HepG2 (cell line): Measurements from ENCODE around the gene TRANK1. TPM values are rescaled to one million over a fixed set of nuclear protein-coding genes. Genes with fewer than 3 reads are reported as not detected.

ENCODE experiments used
- CBX2 ChIP-seq, 2 experiments: fragments of 200-600 bp in 1 of 2; sonication (generic); formaldehyde crosslinking in 1 of 2; IDR thresholded peaks; 2 replicates each; pipeline versions ENCODE4 v1.7.0 to v1.8.1; 2018 to 2022; ENCODE audit warnings: low read depth in 2 of 2, low read length in 1 of 2, mild to moderate bottlenecking in 1 of 2, missing genetic modification reagents in 1 of 2
- CC2D1A ChIP-seq: sonication (generic); formaldehyde crosslinking; IDR thresholded peaks from 2 replicates; pipeline ENCODE4 v1.8.1; 2023; ENCODE audit warnings: mild to moderate bottlenecking, missing genetic modification reagents
- DNMT3B ChIP-seq: conservative IDR thresholded peaks from 2 replicates; pipeline ENCODE4 v1.6.1; 2016; ENCODE audit warnings: missing biosample characterization, control low read depth
- ESRRA ChIP-seq: sonication (generic); formaldehyde crosslinking; IDR thresholded peaks from 2 replicates; pipeline ENCODE4 v1.5.1; 2020; ENCODE audit warnings: mild to moderate bottlenecking, low read depth, missing genetic modification reagents
- KDM5B ChIP-seq: sonication (generic); formaldehyde crosslinking; IDR thresholded peaks from 2 replicates; pipeline ENCODE4 v1.4.0; 2020; ENCODE audit warnings: missing genetic modification reagents, mild to moderate bottlenecking, borderline replicate concordance
- NBN ChIP-seq: fragments of 450-650 bp; conservative IDR thresholded peaks from 2 replicates; pipeline ENCODE4 v1.6.1; 2017
- NCOA1 ChIP-seq: sonication (generic); formaldehyde crosslinking; IDR thresholded peaks from 2 replicates; pipeline ENCODE4 v1.9.0; 2021; ENCODE audit warnings: missing genetic modification reagents
- ONECUT2 ChIP-seq: sonication (generic); formaldehyde crosslinking; IDR thresholded peaks from 2 replicates; pipeline ENCODE4 v1.4.0; 2020; ENCODE audit warnings: missing genetic modification reagents
- RFXAP ChIP-seq: sonication (generic); formaldehyde crosslinking; IDR thresholded peaks from 2 replicates; pipeline ENCODE4 v1.4.0; 2020; ENCODE audit warnings: missing genetic modification reagents, borderline replicate concordance
- SNRNP70 ChIP-seq: fragments of 200-400 bp; formaldehyde crosslinking; IDR thresholded peaks from 2 replicates; pipeline ENCODE4 v1.6.1; 2017; ENCODE audit warnings: mild to moderate bottlenecking, low read depth, low read length, moderate library complexity
- SP1 ChIP-seq, 2 experiments: fragments of 450-650 bp in 1 of 2; sonication (generic) in 1 of 2; formaldehyde crosslinking in 1 of 2; IDR thresholded peaks; 2 replicates each; pipeline versions ENCODE4 v1.4.0 to v1.6.1; 2016 to 2020; ENCODE audit warnings: missing genetic modification reagents in 1 of 2
- SP5 ChIP-seq: IDR thresholded peaks from 2 replicates; pipeline ENCODE4 v1.6.1; 2016; ENCODE audit warnings: low read depth, borderline replicate concordance
- STAT5B ChIP-seq: sonication (generic); formaldehyde crosslinking; IDR thresholded peaks from 2 replicates; pipeline ENCODE4 v1.4.0; 2020; ENCODE audit warnings: missing genetic modification reagents
- TRIM24 ChIP-seq: sonication (generic); formaldehyde crosslinking; IDR thresholded peaks from 2 replicates; pipeline ENCODE4 v1.8.0; 2022; ENCODE audit warnings: mild to moderate bottlenecking, missing genetic modification reagents
- ZBTB8A ChIP-seq: sonication (generic); formaldehyde crosslinking; IDR thresholded peaks from 2 replicates; pipeline ENCODE4 v1.4.0; 2020; ENCODE audit warnings: mild to moderate bottlenecking, low read depth, missing genetic modification reagents, borderline replicate concordance
- ZFP1 ChIP-seq: IDR thresholded peaks from 2 replicates; pipeline ENCODE4 v1.6.1; 2016
- ZFP36L1 ChIP-seq: sonication (generic); formaldehyde crosslinking; IDR thresholded peaks from 2 replicates; pipeline ENCODE4 v1.8.0; 2022; ENCODE audit warnings: mild to moderate bottlenecking, missing genetic modification reagents, moderate library complexity
- ZNF24 ChIP-seq: fragments of 450-650 bp; IDR thresholded peaks from 2 replicates; pipeline ENCODE4 v1.6.1; 2017; ENCODE audit warnings: antibody characterized with exemption, mild to moderate bottlenecking
- ZNF282 ChIP-seq: fragments of 450-650 bp; IDR thresholded peaks from 2 replicates; pipeline ENCODE4 v1.6.1; 2018; ENCODE audit not compliant: partially characterized antibody
- ZNF496 ChIP-seq: sonication (generic); formaldehyde crosslinking; IDR thresholded peaks from 2 replicates; pipeline ENCODE4 v1.8.1; 2023; ENCODE audit warnings: mild to moderate bottlenecking, moderate library complexity, missing genetic modification reagents; ENCODE audit not compliant: insufficient replicate concordance
- ZNF891 ChIP-seq: sonication (generic); formaldehyde crosslinking; IDR thresholded peaks from 2 replicates; pipeline ENCODE4 v1.5.0; 2020; ENCODE audit warnings: mild to moderate bottlenecking, missing genetic modification reagents
- ZSCAN21 ChIP-seq: sonication (generic); formaldehyde crosslinking; IDR thresholded peaks from 2 replicates; pipeline ENCODE4 v1.8.0; 2022; ENCODE audit warnings: mild to moderate bottlenecking, missing genetic modification reagents, moderate library complexity, borderline replicate concordance
- polyA plus RNA-seq, 8 experiments: library from polyadenylated mRNA; depleted of rRNA in 3 of 8; stranded (reverse) in 7 of 8; unstranded in 1 of 8; fragments of >200 nt; fragmentation: Illumina TruSeq in 4 of 8; extraction: Trizol in 4 of 8; gene quantifications; 2 replicates each; pipeline versions ENCODE4 v1.2.1 to v1.2.3, GENCODE V29; 2011 to 2016; ENCODE audit warnings: low read depth in 4 of 8, missing spikeins in 1 of 8, mixed read lengths in 1 of 8; ENCODE audit not compliant: insufficient read depth in 1 of 8
- total RNA-seq, 5 experiments: library from RNA; depleted of rRNA; stranded (reverse); fragments of >200 nt; fragmentation: Illumina TruSeq; extraction: Trizol; gene quantifications; 2 replicates each; pipeline ENCODE4 v1.2.3, GENCODE V29; 2016; ENCODE audit warnings: low read depth in 1 of 5
- TF ChIP-seq, protein P1 (sequence below): sonication (generic); formaldehyde crosslinking; IDR thresholded peaks from 2 replicates; pipeline ENCODE4 v1.5.0; 2020; ENCODE audit warnings: missing genetic modification reagents
- TF ChIP-seq, protein P2 (sequence below): sonication (generic); formaldehyde crosslinking; conservative IDR thresholded peaks from 2 replicates; pipeline ENCODE4 v1.8.1; 2023; ENCODE audit warnings: missing genetic modification reagents
- TF ChIP-seq, protein P3 (sequence below): sonication (generic); formaldehyde crosslinking; IDR thresholded peaks from 2 replicates; pipeline ENCODE4 v1.5.0; 2020; ENCODE audit warnings: missing genetic modification reagents
- TF ChIP-seq, protein P4 (sequence below): sonication (generic); formaldehyde crosslinking; IDR thresholded peaks from 2 replicates; pipeline ENCODE4 v1.4.0; 2020; ENCODE audit warnings: missing genetic modification reagents

Gene TRANK1
- total and polyA plus RNA-seq, 2 of the 13 experiments (the other 11 are each of a cell fraction or from before 2014, with no cell fraction given): 0.13 to 0.32 TPM

DNA sequence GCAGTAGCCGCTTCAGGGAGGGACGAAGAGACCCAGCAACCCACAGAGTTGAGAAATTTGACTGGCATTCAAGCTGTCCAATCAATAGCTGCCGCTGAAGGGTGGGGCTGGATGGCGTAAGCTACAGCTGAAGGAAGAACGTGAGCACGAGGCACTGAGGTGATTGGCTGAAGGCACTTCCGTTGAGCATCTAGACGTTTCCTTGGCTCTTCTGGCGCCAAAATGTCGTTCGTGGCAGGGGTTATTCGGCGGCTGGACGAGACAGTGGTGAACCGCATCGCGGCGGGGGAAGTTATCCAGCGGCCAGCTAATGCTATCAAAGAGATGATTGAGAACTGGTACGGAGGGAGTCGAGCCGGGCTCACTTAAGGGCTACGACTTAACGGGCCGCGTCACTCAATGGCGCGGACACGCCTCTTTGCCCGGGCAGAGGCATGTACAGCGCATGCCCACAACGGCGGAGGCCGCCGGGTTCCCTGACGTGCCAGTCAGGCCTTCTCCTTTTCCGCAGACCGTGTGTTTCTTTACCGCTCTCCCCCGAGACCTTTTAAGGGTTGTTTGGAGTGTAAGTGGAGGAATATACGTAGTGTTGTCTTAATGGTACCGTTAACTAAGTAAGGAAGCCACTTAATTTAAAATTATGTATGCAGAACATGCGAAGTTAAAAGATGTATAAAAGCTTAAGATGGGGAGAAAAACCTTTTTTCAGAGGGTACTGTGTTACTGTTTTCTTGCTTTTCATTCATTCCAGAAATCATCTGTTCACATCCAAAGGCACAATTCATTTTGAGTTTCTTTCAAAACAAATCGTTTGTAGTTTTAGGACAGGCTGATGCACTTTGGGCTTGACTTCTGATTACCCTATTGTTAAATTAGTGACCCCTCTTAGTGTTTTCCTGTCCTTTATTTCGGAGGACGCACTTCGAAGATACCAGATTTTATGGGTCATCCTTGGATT is 48.8 kb upstream of the TRANK1 start, which contains the start of gene MLH1 (continued):
- TF ChIP-seq, protein P1, sequence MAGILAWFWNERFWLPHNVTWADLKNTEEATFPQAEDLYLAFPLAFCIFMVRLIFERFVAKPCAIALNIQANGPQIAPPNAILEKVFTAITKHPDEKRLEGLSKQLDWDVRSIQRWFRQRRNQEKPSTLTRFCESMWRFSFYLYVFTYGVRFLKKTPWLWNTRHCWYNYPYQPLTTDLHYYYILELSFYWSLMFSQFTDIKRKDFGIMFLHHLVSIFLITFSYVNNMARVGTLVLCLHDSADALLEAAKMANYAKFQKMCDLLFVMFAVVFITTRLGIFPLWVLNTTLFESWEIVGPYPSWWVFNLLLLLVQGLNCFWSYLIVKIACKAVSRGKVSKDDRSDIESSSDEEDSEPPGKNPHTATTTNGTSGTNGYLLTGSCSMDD: no peak
- TF ChIP-seq NBN (no peak), KDM5B (CRISPR knock-in tag) (peak; percentile 42; the same call in 1 of the 2 replicates), TRIM24 (CRISPR knock-in tag) (no peak), SP1 (IDR thresholded peaks at IDR 0.05) (no peak), SP1 (CRISPR knock-in tag; IDR thresholded peaks at IDR 0.05) (peak; percentile 8; the same call in 1 of the 2 replicates), ESRRA (CRISPR knock-in tag) (0 out of 2 replicates have a peak, but pooled peaks have one; percentile 44), ZBTB8A (0 out of 2 replicates have a peak, but pooled peaks have one; percentile 62), STAT5B (CRISPR knock-in tag) (no peak), ZFP36L1 (peak; percentile 86; the same call in 1 of the 2 replicates), NCOA1 (CRISPR knock-in tag) (no peak), SP5 (no peak; the same call in 1 of the 2 replicates), ZFP1 (CRISPR knock-in tag) (no peak), SNRNP70 (no peak), ZSCAN21 (CRISPR knock-in tag) (0 out of 2 replicates have a peak, but pooled peaks have one; percentile 81), CC2D1A (CRISPR knock-in tag) (no peak), ZNF24 (no peak), ONECUT2 (0 out of 2 replicates have a peak, but pooled peaks have one; percentile 11), CBX2 (IDR thresholded peaks at IDR 0.05; ENCODE audit: low read depth, low read length) (no peak), CBX2 (CRISPR knock-in tag; IDR thresholded peaks at IDR 0.05; ENCODE audit: low read depth) (no peak), RFXAP (CRISPR knock-in tag) (peak; percentile 95), ZNF891 (CRISPR knock-in tag) (no peak), ZNF282 (no peak), DNMT3B (CRISPR knock-in tag) (no peak), ZNF496 (CRISPR knock-in tag) (no peak)
- TF ChIP-seq, protein P2, sequence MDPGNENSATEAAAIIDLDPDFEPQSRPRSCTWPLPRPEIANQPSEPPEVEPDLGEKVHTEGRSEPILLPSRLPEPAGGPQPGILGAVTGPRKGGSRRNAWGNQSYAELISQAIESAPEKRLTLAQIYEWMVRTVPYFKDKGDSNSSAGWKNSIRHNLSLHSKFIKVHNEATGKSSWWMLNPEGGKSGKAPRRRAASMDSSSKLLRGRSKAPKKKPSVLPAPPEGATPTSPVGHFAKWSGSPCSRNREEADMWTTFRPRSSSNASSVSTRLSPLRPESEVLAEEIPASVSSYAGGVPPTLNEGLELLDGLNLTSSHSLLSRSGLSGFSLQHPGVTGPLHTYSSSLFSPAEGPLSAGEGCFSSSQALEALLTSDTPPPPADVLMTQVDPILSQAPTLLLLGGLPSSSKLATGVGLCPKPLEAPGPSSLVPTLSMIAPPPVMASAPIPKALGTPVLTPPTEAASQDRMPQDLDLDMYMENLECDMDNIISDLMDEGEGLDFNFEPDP (CRISPR knock-in tag): no peak
- TF ChIP-seq, protein P3, sequence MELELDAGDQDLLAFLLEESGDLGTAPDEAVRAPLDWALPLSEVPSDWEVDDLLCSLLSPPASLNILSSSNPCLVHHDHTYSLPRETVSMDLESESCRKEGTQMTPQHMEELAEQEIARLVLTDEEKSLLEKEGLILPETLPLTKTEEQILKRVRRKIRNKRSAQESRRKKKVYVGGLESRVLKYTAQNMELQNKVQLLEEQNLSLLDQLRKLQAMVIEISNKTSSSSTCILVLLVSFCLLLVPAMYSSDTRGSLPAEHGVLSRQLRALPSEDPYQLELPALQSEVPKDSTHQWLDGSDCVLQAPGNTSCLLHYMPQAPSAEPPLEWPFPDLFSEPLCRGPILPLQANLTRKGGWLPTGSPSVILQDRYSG (CRISPR knock-in tag): 0 out of 2 replicates have a peak, but pooled peaks have one; percentile 60
- TF ChIP-seq, protein P4, sequence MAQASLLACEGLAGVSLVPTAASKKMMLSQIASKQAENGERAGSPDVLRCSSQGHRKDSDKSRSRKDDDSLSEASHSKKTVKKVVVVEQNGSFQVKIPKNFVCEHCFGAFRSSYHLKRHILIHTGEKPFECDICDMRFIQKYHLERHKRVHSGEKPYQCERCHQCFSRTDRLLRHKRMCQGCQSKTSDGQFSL (CRISPR knock-in tag): no peak
